ENCODE data around the gene CAPZB. TPM values are rescaled to one million over a fixed set of nuclear protein-coding genes. Genes with fewer than 3 reads are reported as not detected.
A peak's percentile ranks its signal among the peaks of the same experiment; 100 is the strongest.

Gene CAPZB
- total RNA-seq, 4 donors from 2014 or later: 127 to 404 (median 136) TPM

GRCh38 chr1:19397217-19397945, 88.0 kb downstream of the CAPZB start:
- peak overlapping the region; percentile 40 to 77 (median 63) for H3K27ac ChIP-seq
- peaks cover 34 to 66% (median 44%) of the 10 kb centered on the region in 4 donors for H3K4me1 ChIP-seq
- TF ChIP-seq POLR2AphosphoS5 (IDR thresholded peaks at IDR 0.05) (no peak), CTCF (IDR thresholded peaks at IDR 0.05) (no peak), EP300 (IDR thresholded peaks at IDR 0.05; ENCODE audit: low read depth) (no peak), POLR2A (IDR thresholded peaks at IDR 0.05) (no peak)
- H3K27me3 ChIP-seq: no peaks in the 10 kb centered on the region
- in situ Hi-C loops (cut with MboI; ENCODE audit: low pct_ligation_motif_present in 1 of 4, low pct_unique_long_range_greater_than_20kb in 1 of 4, low sequenced_read_pairs in 3 of 4) (loop anchor here in 2 of 4 donors (10.0 kb wide), 2 partner anchors 87 to 187 kb away; partner anchors contain the start of gene CAPZB (in 2 of the 2)), intact Hi-C loops (cut with DNase I; ENCODE audit: low total_unique reads) (loop anchor here (5.0 kb wide), 1 partner anchor 85 kb away; no protein-coding TSS in a partner anchor)
- no peaks in the 10 kb centered on the region for H3K9me3 ChIP-seq
- H3K4me3 ChIP-seq: no peak overlapping the region
- WGBS, 2 donors (ENCODE audit: low coverage in 1 of 2): 85 to 96% methylated on average over 13 of the region's 13 CpGs
- no peak for DNase-seq
- H3K36me3 ChIP-seq: no peaks in the 10 kb centered on the region

- TF ChIP-seq EP300 (IDR thresholded peaks at IDR 0.05; ENCODE audit: low read depth): no peak
- TF ChIP-seq CTCF (IDR thresholded peaks at IDR 0.05): no peak
- no peak for TF ChIP-seq POLR2A (IDR thresholded peaks at IDR 0.05)
- TF ChIP-seq POLR2AphosphoS5 (IDR thresholded peaks at IDR 0.05): no peak
- Histone ChIP-seq H3K36me3 (no peaks in the 10 kb centered on the region), H3K9me3 (no peaks in the 10 kb centered on the region), H3K27ac (no peak overlapping the region), H3K27me3 (no peaks in the 10 kb centered on the region), H3K4me1 (peaks cover 32 to 65% (median 42%) of the 10 kb centered on the region in 4 donors), H3K4me3 (no peak overlapping the region)
- no peak for DNase-seq
- intact Hi-C loops (cut with DNase I; ENCODE audit: low total_unique reads): loop anchor here (5.0 kb wide), 1 partner anchor 86 kb away; no protein-coding TSS in a partner anchor
- in situ Hi-C loops (cut with MboI; ENCODE audit: low pct_ligation_motif_present in 1 of 4, low pct_unique_long_range_greater_than_20kb in 1 of 4, low sequenced_read_pairs in 3 of 4): loop anchor here in 2 of 4 donors (10.0 kb wide), 2 partner anchors 89 to 189 kb away; partner anchors contain the start of gene CAPZB (in 2 of the 2)
- 94% methylated on average over 13 of the region's 13 CpGs; no CpG with 5 or more reads in 1 of the 2 donors for WGBS, 2 donors (ENCODE audit: low coverage in 1 of 2)
These were observed 89.1 kb downstream of the CAPZB start for GRCh38 chr1:19396280-19396679.

- H3K4me1 ChIP-seq: peaks cover 27 to 64% (median 40%) of the 10 kb centered on the region in 4 donors
- peak overlapping the region in 1 of 4 donors; percentile 7 for H3K27ac ChIP-seq
- H3K36me3 ChIP-seq: no peaks in the 10 kb centered on the region
- H3K4me3 ChIP-seq: no peak overlapping the region
- no peak for DNase-seq
- TF ChIP-seq EP300 (IDR thresholded peaks at IDR 0.05; ENCODE audit: low read depth) (no peak), POLR2A (IDR thresholded peaks at IDR 0.05) (no peak), POLR2AphosphoS5 (IDR thresholded peaks at IDR 0.05) (no peak)
- H3K27me3 ChIP-seq: no peaks in the 10 kb centered on the region
- in situ Hi-C loops (cut with MboI; ENCODE audit: low pct_ligation_motif_present in 1 of 4, low pct_unique_long_range_greater_than_20kb in 1 of 4, low sequenced_read_pairs in 3 of 4): loop anchor here in 2 of 4 donors (10.0 kb wide), 2 partner anchors 89 to 189 kb away; partner anchors contain the start of gene CAPZB (in 2 of the 2)
- intact Hi-C loops (cut with DNase I; ENCODE audit: low total_unique reads): loop anchor here (5.0 kb wide), 1 partner anchor 87 kb away; no protein-coding TSS in a partner anchor
- H3K9me3 ChIP-seq: no peaks in the 10 kb centered on the region
- 89% methylated on average over 16 of the region's 16 CpGs; no CpG with 5 or more reads in 1 of the 2 donors for WGBS, 2 donors (ENCODE audit: low coverage in 1 of 2)
These were observed 89.6 kb downstream of the CAPZB start for GRCh38 chr1:19395678-19396192.

GRCh38 chr1:19393046-19393445, 92.3 kb downstream of the CAPZB start:
- Histone ChIP-seq H3K36me3 (no peaks in the 10 kb centered on the region), H3K4me3 (no peak overlapping the region), H3K4me1 (peaks cover 30 to 60% (median 36%) of the 10 kb centered on the region in 4 donors), H3K27ac (peak overlapping the region; percentile 33 to 85 (median 72)), H3K27me3 (no peaks in the 10 kb centered on the region), H3K9me3 (no peaks in the 10 kb centered on the region)
- no peak for DNase-seq
- intact Hi-C loops (cut with DNase I; ENCODE audit: low total_unique reads) (no loop called here), in situ Hi-C loops (cut with MboI; ENCODE audit: low pct_ligation_motif_present in 1 of 4, low pct_unique_long_range_greater_than_20kb in 1 of 4, low sequenced_read_pairs in 3 of 4) (loop anchor here in 2 of 4 donors (10.0 kb wide), 2 partner anchors 92 to 192 kb away; partner anchors contain the start of gene CAPZB (in 2 of the 2))
- TF ChIP-seq CTCF (IDR thresholded peaks at IDR 0.05): no peak
- WGBS, 2 donors (ENCODE audit: low coverage in 1 of 2): 92% methylated on average over 14 of the region's 14 CpGs; no CpG with 5 or more reads in 1 of the 2 donors

All from transverse colon (tissue), 4 donors.